ENCODE results near the gene CTF1. TPM values are rescaled to one million over a fixed set of nuclear protein-coding genes. Genes with fewer than 3 reads are reported as not detected.
A peak's percentile ranks its signal among the peaks of the same experiment; 100 is the strongest.
"Not testable (repeated sequence)": the region's sequence is repeated elsewhere in the genome, so short reads cannot be mapped to it uniquely, and the experiment has no call there.

Gene CTF1
- total RNA-seq, 2 donors from 2014 or later: 3.1 to 3.3 TPM

GRCh38 chr16:30853758-30854157 lies 42.7 kb upstream of the CTF1 start:
- no peak overlapping the region for H3K4me3 ChIP-seq (ENCODE audit: low read length)
- H3K27me3 ChIP-seq (ENCODE audit: control insufficient read depth, insufficient read depth, low read length, poor library complexity, severe bottlenecking): no peaks in the 10 kb centered on the region
- 96 to 100% methylated on average over 2 of the region's 2 CpGs for WGBS, 2 experiments (ENCODE audit: insufficient coverage in 1 of 2, insufficient read length in 1 of 2)
- H3K27me3 Mint-ChIP-seq (ENCODE audit: insufficient read depth): peaks cover 9% of the 10 kb centered on the region
- H3K27ac Mint-ChIP-seq: no peak overlapping the region
- no peaks in the 10 kb centered on the region for H3K9me3 ChIP-seq (ENCODE audit: control insufficient read depth, low read length)
- peaks cover 32% of the 10 kb centered on the region for H3K36me3 ChIP-seq (ENCODE audit: control insufficient read depth, insufficient read depth, low read length)
- H3K4me3 Mint-ChIP-seq: no peak overlapping the region
- no peak overlapping the region for H3K27ac ChIP-seq (ENCODE audit: low read depth, low read length)
- H3K9me3 Mint-ChIP-seq: no peaks in the 10 kb centered on the region
- H3K9ac ChIP-seq (ENCODE audit: extremely low read depth, low read length, poor library complexity, severe bottlenecking): no peak overlapping the region
- DNase-seq: no peak
- TF ChIP-seq CTCF (conservative IDR thresholded peaks at IDR 0.05): no peak
- H3K36me3 Mint-ChIP-seq (ENCODE audit: low read depth): peaks cover 29% of the 10 kb centered on the region
- no peaks in the 10 kb centered on the region for H3K4me1 ChIP-seq (ENCODE audit: control insufficient read depth, insufficient read depth, low read length)
- H3K4me1 Mint-ChIP-seq: peaks cover 8% of the 10 kb centered on the region

GRCh38 chr16:30858111-30858495 lies 38.3 kb upstream of the CTF1 start:
- peaks cover 21% of the 10 kb centered on the region for H3K36me3 ChIP-seq (ENCODE audit: control insufficient read depth, insufficient read depth, low read length)
- H3K27me3 Mint-ChIP-seq (ENCODE audit: insufficient read depth): peaks cover 35% of the 10 kb centered on the region
- H3K9ac ChIP-seq (ENCODE audit: extremely low read depth, low read length, poor library complexity, severe bottlenecking): no peak overlapping the region
- no peak overlapping the region for H3K4me3 Mint-ChIP-seq
- peaks cover 22% of the 10 kb centered on the region for H3K4me1 Mint-ChIP-seq
- no peaks in the 10 kb centered on the region for H3K4me1 ChIP-seq (ENCODE audit: control insufficient read depth, insufficient read depth, low read length)
- H3K9me3 Mint-ChIP-seq: peaks cover 2% of the 10 kb centered on the region
- peaks cover 5% of the 10 kb centered on the region for H3K9me3 ChIP-seq (ENCODE audit: control insufficient read depth, low read length)
- WGBS, 2 experiments (ENCODE audit: insufficient coverage in 1 of 2, insufficient read length in 1 of 2): 94 to 100% methylated on average over 3 of the region's 3 CpGs
- no peak overlapping the region for H3K27ac Mint-ChIP-seq
- H3K27ac ChIP-seq (ENCODE audit: low read depth, low read length): no peak overlapping the region
- peaks cover 27% of the 10 kb centered on the region for H3K36me3 Mint-ChIP-seq (ENCODE audit: low read depth)
- DNase-seq: no peak
- no peak for TF ChIP-seq CTCF (conservative IDR thresholded peaks at IDR 0.05)
- no peak overlapping the region for H3K4me3 ChIP-seq (ENCODE audit: low read length)
- no peaks in the 10 kb centered on the region for H3K27me3 ChIP-seq (ENCODE audit: control insufficient read depth, insufficient read depth, low read length, poor library complexity, severe bottlenecking)

GRCh38 chr16:30858829-30859423 lies 37.5 kb upstream of the CTF1 start:
- Histone ChIP-seq H3K27ac (ENCODE audit: low read depth, low read length) (no peak overlapping the region), H3K4me1 (ENCODE audit: control insufficient read depth, insufficient read depth, low read length) (no peaks in the 10 kb centered on the region), H3K36me3 (ENCODE audit: control insufficient read depth, insufficient read depth, low read length) (peaks cover 12% of the 10 kb centered on the region), H3K9ac (ENCODE audit: extremely low read depth, low read length, poor library complexity, severe bottlenecking) (no peak overlapping the region), H3K9me3 (ENCODE audit: control insufficient read depth, low read length) (peaks cover 5% of the 10 kb centered on the region), H3K27me3 (ENCODE audit: control insufficient read depth, insufficient read depth, low read length, poor library complexity, severe bottlenecking) (no peaks in the 10 kb centered on the region), H3K4me3 (ENCODE audit: low read length) (no peak overlapping the region)
- 92 to 98% methylated on average over 2 to 4 of the region's 4 CpGs for WGBS, 2 experiments (ENCODE audit: insufficient coverage in 1 of 2, insufficient read length in 1 of 2)
- no peak for DNase-seq
- peaks cover 22% of the 10 kb centered on the region for H3K4me1 Mint-ChIP-seq
- peaks cover 35% of the 10 kb centered on the region for H3K27me3 Mint-ChIP-seq (ENCODE audit: insufficient read depth)
- peaks cover 2% of the 10 kb centered on the region for H3K9me3 Mint-ChIP-seq
- no peak overlapping the region for H3K4me3 Mint-ChIP-seq
- peaks cover 19% of the 10 kb centered on the region for H3K36me3 Mint-ChIP-seq (ENCODE audit: low read depth)
- H3K27ac Mint-ChIP-seq: no peak overlapping the region
- TF ChIP-seq CTCF (conservative IDR thresholded peaks at IDR 0.05): no peak

- H3K4me3 Mint-ChIP-seq: peak overlapping the region; percentile 2
- WGBS, 2 experiments (ENCODE audit: insufficient coverage in 1 of 2, insufficient read length in 1 of 2): 78 to 87% methylated on average over 3 to 7 of the region's 7 CpGs
Observed at GRCh38 chr16:30860729-30861128, 35.7 kb upstream of the CTF1 start.

GRCh38 chr16:30863178-30863577 lies 33.2 kb upstream of the CTF1 start:
- H3K9me3 Mint-ChIP-seq; H3K9me3 ChIP-seq (ENCODE audit: control insufficient read depth, low read length); DNase-seq; H3K4me3 Mint-ChIP-seq; H3K4me3 ChIP-seq (ENCODE audit: low read length); H3K4me1 ChIP-seq (ENCODE audit: control insufficient read depth, insufficient read depth, low read length); H3K36me3 ChIP-seq (ENCODE audit: control insufficient read depth, insufficient read depth, low read length); H3K27ac Mint-ChIP-seq; H3K9ac ChIP-seq (ENCODE audit: extremely low read depth, low read length, poor library complexity, severe bottlenecking); H3K27me3 ChIP-seq (ENCODE audit: control insufficient read depth, insufficient read depth, low read length, poor library complexity, severe bottlenecking); H3K27ac ChIP-seq (ENCODE audit: low read depth, low read length): not testable (repeated sequence)
- 88 to 91% methylated on average over 2 to 3 of the region's 3 CpGs for WGBS, 2 experiments (ENCODE audit: insufficient coverage in 1 of 2, insufficient read length in 1 of 2)
- peaks cover 33% of the 10 kb centered on the region for H3K27me3 Mint-ChIP-seq (ENCODE audit: insufficient read depth)
- H3K4me1 Mint-ChIP-seq: peaks cover 14% of the 10 kb centered on the region
- H3K36me3 Mint-ChIP-seq (ENCODE audit: low read depth): peaks cover 17% of the 10 kb centered on the region

More at GRCh38 chr16:30860729-30861128, 35.7 kb upstream of the CTF1 start:
- not testable (repeated sequence) for H3K36me3 ChIP-seq (ENCODE audit: control insufficient read depth, insufficient read depth, low read length); H3K27me3 ChIP-seq (ENCODE audit: control insufficient read depth, insufficient read depth, low read length, poor library complexity, severe bottlenecking); H3K9ac ChIP-seq (ENCODE audit: extremely low read depth, low read length, poor library complexity, severe bottlenecking); H3K27ac Mint-ChIP-seq; H3K4me1 ChIP-seq (ENCODE audit: control insufficient read depth, insufficient read depth, low read length); DNase-seq; H3K4me3 ChIP-seq (ENCODE audit: low read length); H3K9me3 Mint-ChIP-seq; H3K9me3 ChIP-seq (ENCODE audit: control insufficient read depth, low read length); H3K27ac ChIP-seq (ENCODE audit: low read depth, low read length)
- peaks cover 12% of the 10 kb centered on the region for H3K36me3 Mint-ChIP-seq (ENCODE audit: low read depth)
- peaks cover 22% of the 10 kb centered on the region for H3K4me1 Mint-ChIP-seq
- peaks cover 36% of the 10 kb centered on the region for H3K27me3 Mint-ChIP-seq (ENCODE audit: insufficient read depth)
